ENCODE data around the gene EXOC3L1.

Gene EXOC3L1

DNA sequence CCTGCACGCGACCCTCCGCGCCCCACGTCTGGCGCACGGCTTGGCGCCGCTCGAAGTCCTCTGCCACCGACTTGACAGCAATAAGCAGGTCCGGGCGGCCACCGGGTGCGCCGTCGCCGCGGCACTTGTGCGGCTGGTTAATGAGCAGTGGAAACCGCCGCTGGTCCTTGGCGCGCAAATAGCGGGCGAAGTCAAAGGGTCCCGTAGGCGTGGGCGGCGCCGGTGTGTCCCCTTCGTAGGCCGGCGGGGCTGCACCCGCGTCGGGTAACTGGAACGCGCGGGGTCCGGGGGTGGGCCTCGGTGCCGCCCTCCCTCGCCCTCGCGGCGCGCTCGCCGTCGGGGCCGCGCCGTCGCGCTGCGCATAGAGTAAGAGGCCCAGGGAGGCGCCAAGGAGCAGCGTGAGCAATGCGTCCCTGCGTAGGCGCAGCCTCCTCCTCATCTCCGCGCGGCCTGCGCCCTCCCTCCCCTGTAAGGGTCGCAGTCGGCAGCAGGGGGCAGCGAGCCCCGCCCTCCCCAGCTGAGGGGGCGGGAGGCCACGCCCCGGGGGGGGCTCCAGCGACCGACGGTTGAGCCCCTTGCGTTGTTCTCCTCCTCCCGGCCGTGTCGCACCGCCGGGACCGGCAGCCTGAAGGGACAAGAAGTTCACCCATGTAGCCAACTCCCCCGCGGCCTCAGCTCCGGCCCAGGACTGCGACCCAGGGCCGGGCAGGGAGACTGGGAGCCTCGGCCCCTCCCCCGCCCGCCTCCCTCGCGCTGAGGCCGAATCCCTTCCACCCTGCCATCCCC, 39.7 kb downstream of the EXOC3L1 start:
- no peak for TF ChIP-seq YY1 (IDR thresholded peaks at IDR 0.05; ENCODE audit: low read depth)
- no peak for TF ChIP-seq FOXM1 (IDR thresholded peaks at IDR 0.05; ENCODE audit: borderline replicate concordance, low read depth)
- TF ChIP-seq TAF1 (IDR thresholded peaks at IDR 0.05; ENCODE audit: low read depth): no peak
- TF ChIP-seq TEAD4 (IDR thresholded peaks at IDR 0.05): no peak
- TF ChIP-seq EP300 (IDR thresholded peaks at IDR 0.05; ENCODE audit: borderline replicate concordance): no peak
- no peak for TF ChIP-seq CREB1 (IDR thresholded peaks at IDR 0.05; ENCODE audit: low read depth)
- no peak for TF ChIP-seq USF1 (IDR thresholded peaks at IDR 0.05)
- peak; percentile 42; the same call in 1 of the 2 replicates for TF ChIP-seq EGR1 (IDR thresholded peaks at IDR 0.05)
- TF ChIP-seq TCF12 (IDR thresholded peaks at IDR 0.05; ENCODE audit: low read depth): no peak
- peak; percentile 93 for TF ChIP-seq ZBTB7A (IDR thresholded peaks at IDR 0.05; ENCODE audit: low read depth)
- no peak for TF ChIP-seq RAD21 (IDR thresholded peaks at IDR 0.05; ENCODE audit: low read depth)
- no peak for TF ChIP-seq NFIC (IDR thresholded peaks at IDR 0.05)
- TF ChIP-seq CEBPB (IDR thresholded peaks at IDR 0.05): no peak
- TF ChIP-seq REST (IDR thresholded peaks at IDR 0.05; ENCODE audit: low read depth): no peak
- TF ChIP-seq MAX (IDR thresholded peaks at IDR 0.05): peak; percentile 25; the same call in 1 of the 2 replicates

DNA sequence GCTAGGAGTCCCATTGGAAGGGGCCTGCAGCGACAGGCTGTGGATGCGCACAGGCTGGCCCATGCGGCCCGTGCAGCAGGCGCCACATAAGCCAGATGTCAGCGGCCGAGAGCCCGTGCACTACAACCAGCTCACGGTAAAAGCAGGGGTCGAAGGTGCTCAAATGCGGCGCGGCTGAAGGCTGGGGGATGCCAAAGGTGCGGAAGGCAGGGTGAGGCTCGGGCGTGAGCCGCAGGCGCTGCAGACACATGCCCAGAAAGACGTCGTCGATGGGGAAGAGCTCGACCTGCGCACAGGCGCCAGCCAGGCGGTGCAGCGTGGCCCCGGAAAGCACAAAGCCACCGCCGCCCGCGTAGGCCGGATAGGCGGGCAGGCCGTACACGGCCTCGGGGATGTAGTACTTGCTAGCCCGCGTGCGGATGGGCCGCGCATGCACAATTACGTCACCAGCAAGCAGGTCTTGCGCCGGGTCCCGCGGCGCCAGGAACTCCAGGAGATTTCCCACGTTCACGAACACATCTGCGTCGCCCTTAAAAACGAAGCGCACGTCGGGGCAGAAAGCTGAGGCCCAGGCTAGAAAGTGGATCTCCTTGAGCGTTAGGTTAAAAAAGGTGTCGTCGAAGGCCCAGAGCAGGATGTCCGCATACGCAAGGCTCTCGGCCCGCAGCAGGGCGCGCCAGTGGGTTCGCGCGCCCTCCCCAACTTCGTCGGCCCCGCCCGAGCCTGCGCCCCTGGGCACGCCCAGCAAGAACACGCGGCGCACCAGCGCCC, 40.5 kb downstream of the EXOC3L1 start:
- no peak for TF ChIP-seq USF1 (IDR thresholded peaks at IDR 0.05)

DNA sequence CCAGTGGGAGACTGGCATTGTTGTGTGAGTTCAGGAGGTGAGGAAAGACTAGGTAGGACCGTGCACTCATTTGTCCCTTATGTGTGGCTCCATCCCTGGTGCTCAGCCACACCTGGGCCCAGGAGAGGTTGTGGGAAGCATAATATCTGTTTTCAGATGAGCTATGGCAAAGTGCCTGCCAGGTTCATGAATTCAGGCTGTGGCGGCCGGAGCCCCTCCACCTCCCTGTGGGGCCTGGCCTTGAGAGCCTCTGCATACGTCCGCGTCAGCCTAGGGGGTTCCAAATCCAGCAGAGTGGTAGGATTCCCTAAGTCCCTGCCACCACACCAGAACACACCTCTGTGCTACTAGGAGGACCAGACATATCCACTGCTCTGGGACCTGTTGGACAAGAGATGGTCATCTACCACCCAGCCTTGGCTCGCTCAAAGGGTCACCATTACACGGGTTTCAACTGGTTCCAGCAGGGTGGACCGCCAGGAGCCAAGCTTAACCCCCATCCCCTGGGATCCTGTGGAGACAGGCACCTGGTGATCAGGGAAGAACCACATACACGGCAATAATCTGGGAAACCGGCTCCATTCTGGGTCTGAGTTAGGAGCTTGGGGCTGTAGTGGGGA, 41.2 kb downstream of the EXOC3L1 start:
- TF ChIP-seq TAF1 (IDR thresholded peaks at IDR 0.05; ENCODE audit: low read depth): no peak
- TF ChIP-seq MAX (IDR thresholded peaks at IDR 0.05): no peak
- no peak for TF ChIP-seq ZBTB7A (IDR thresholded peaks at IDR 0.05; ENCODE audit: low read depth)
- no peak for TF ChIP-seq CREB1 (IDR thresholded peaks at IDR 0.05; ENCODE audit: low read depth)
- no peak for TF ChIP-seq TEAD4 (IDR thresholded peaks at IDR 0.05)
- TF ChIP-seq RAD21 (IDR thresholded peaks at IDR 0.05; ENCODE audit: low read depth): no peak
- TF ChIP-seq TCF12 (IDR thresholded peaks at IDR 0.05; ENCODE audit: low read depth): no peak
- TF ChIP-seq USF1 (IDR thresholded peaks at IDR 0.05): no peak
- TF ChIP-seq NFIC (IDR thresholded peaks at IDR 0.05): no peak
- no peak for TF ChIP-seq CEBPB (IDR thresholded peaks at IDR 0.05)
- no peak for TF ChIP-seq EP300 (IDR thresholded peaks at IDR 0.05; ENCODE audit: borderline replicate concordance)

- TF ChIP-seq TAF1 (IDR thresholded peaks at IDR 0.05; ENCODE audit: low read depth): no peak
- no peak for TF ChIP-seq RAD21 (IDR thresholded peaks at IDR 0.05; ENCODE audit: low read depth)
- TF ChIP-seq FOXM1 (IDR thresholded peaks at IDR 0.05; ENCODE audit: borderline replicate concordance, low read depth): no peak
- TF ChIP-seq NFIC (IDR thresholded peaks at IDR 0.05): no peak
- no peak for TF ChIP-seq TEAD4 (IDR thresholded peaks at IDR 0.05)
- TF ChIP-seq EP300 (IDR thresholded peaks at IDR 0.05; ENCODE audit: borderline replicate concordance): no peak
- TF ChIP-seq REST (IDR thresholded peaks at IDR 0.05; ENCODE audit: low read depth): no peak
- TF ChIP-seq YY1 (IDR thresholded peaks at IDR 0.05; ENCODE audit: low read depth): no peak
- TF ChIP-seq USF1 (IDR thresholded peaks at IDR 0.05): no peak
- no peak for TF ChIP-seq CEBPB (IDR thresholded peaks at IDR 0.05)
- TF ChIP-seq TCF12 (IDR thresholded peaks at IDR 0.05; ENCODE audit: low read depth): no peak
- no peak for TF ChIP-seq CREB1 (IDR thresholded peaks at IDR 0.05; ENCODE audit: low read depth)
- TF ChIP-seq EGR1 (IDR thresholded peaks at IDR 0.05): no peak
- TF ChIP-seq MAX (IDR thresholded peaks at IDR 0.05): no peak
- no peak for TF ChIP-seq ZBTB7A (IDR thresholded peaks at IDR 0.05; ENCODE audit: low read depth)
These were observed 41.7 kb downstream of the EXOC3L1 start for GRCh38 chr16:67148221-67148620.
